ENCODE results near the gene SLC25A53.

- TF ChIP-seq EZH2phosphoT487 (IDR thresholded peaks at IDR 0.05; ENCODE audit: borderline replicate concordance, low read depth, low read length) (no peak), CTCF (conservative IDR thresholded peaks at IDR 0.05; ENCODE audit: low read length) (no peak)
Measured at GRCh38 chrX:104137496-104137895, 19.3 kb downstream of the SLC25A53 start.
